RWPE2 (cell line): ENCODE results near the gene LCN2.

Experiments
- ATAC-seq: fragments of 200-7000 bp; cut with Tn5 transposase; 3 replicates; pipeline ENCODE4 v1.9.1; 2021; ENCODE audit warnings: low read depth
- DNase-seq: peaks from one replicate; pipeline ENCODE4 v3.0.0-alpha.2; 2020; ENCODE audit warnings: low spot score
- H3K27ac ChIP-seq: fragments of 450-650 bp; 2 replicates; pipeline ENCODE4 v1.5.1; 2017; ENCODE audit warnings: mild to moderate bottlenecking; ENCODE audit not compliant: poor library complexity, severe bottlenecking
- H3K27me3 ChIP-seq: fragments of 250-450 bp; sonication (Bioruptor Pico); 2 replicates; pipeline ENCODE4 v1.5.1; 2021; ENCODE audit warnings: mild to moderate bottlenecking, moderate library complexity; ENCODE audit not compliant: insufficient read depth, poor library complexity, severe bottlenecking
- H3K36me3 ChIP-seq: fragments of 250-450 bp; sonication (Bioruptor Pico); 2 replicates; pipeline ENCODE4 v1.5.1; 2020; ENCODE audit warnings: low read depth, mild to moderate bottlenecking, moderate library complexity
- H3K4me1 ChIP-seq: fragments of 250-450 bp; sonication (Bioruptor Pico); 2 replicates; pipeline ENCODE4 v1.5.1; 2021; ENCODE audit warnings: mild to moderate bottlenecking, moderate library complexity; ENCODE audit not compliant: insufficient read depth, poor library complexity, severe bottlenecking
- H3K4me3 ChIP-seq: fragments of 250-450 bp; sonication (Bioruptor Pico); 2 replicates; pipeline ENCODE4 v1.5.1; 2021; ENCODE audit warnings: mild to moderate bottlenecking, moderate library complexity; ENCODE audit not compliant: severe bottlenecking
- H3K9me3 ChIP-seq: fragments of 250-450 bp; sonication (Bioruptor Pico); 2 replicates; pipeline ENCODE4 v1.5.1; 2021; ENCODE audit warnings: mild to moderate bottlenecking, moderate library complexity; ENCODE audit not compliant: severe bottlenecking
- TF ChIP-seq, protein P1 (sequence below): fragments of 450-650 bp; IDR thresholded peaks from one replicate; pipeline ENCODE4 v1.5.1; 2017; ENCODE audit warnings: mild to moderate bottlenecking, moderate library complexity; ENCODE audit not compliant: poor library complexity, severe bottlenecking

The LCN2 gene

DNA sequence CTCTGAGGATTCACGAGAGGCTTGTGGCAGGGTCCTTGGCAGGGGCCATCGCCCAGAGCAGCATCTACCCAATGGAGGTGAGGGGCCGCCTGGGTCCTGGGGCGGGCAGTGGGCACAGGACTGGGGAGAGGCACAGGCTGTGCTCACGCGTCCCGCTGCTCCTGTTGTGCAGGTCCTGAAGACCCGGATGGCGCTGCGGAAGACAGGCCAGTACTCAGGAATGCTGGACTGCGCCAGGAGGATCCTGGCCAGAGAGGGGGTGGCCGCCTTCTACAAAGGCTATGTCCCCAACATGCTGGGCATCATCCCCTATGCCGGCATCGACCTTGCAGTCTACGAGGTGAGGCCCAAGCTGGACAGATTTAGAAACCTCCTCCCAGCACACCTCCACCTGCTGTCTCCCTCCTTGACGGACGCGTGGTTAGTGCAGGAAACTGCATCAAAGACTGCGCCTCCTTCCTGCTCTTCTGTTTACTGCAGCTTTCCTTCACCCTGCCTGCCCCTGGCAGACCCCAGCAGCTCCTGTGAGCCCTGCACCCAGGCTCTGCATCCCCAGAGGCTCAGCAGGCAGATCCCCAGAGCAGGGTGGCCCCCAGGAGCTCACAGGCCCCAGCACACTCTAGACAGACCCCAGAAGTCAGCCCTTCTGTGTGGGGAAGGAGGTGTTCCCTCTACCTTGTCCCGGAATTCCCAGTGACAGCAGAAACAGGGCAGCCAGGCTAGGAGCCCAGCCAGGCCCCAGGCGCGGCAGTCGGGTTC, 42.9 kb upstream of the LCN2 start:
- ATAC-seq, result no peak
- H3K4me1 ChIP-seq, result no peaks in the 10 kb centered on the region

DNA sequence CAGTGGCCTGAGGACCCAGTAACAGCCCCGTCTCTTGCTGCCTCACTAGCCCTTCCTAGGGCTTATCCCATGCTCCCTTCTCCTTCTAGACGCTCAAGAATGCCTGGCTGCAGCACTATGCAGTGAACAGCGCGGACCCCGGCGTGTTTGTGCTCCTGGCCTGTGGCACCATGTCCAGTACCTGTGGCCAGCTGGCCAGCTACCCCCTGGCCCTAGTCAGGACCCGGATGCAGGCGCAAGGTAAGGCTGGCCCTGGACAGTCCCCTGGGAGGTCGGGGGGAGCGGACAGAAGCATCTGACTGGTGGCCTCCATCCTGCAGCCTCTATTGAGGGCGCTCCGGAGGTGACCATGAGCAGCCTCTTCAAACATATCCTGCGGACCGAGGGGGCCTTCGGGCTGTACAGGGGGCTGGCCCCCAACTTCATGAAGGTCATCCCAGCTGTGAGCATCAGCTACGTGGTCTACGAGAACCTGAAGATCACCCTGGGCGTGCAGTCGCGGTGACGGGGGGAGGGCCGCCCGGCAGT, 42.2 kb upstream of the LCN2 start:
- H3K27ac ChIP-seq, result no peak overlapping the region
- DNase-seq, result no peak
- TF ChIP-seq, protein P1, sequence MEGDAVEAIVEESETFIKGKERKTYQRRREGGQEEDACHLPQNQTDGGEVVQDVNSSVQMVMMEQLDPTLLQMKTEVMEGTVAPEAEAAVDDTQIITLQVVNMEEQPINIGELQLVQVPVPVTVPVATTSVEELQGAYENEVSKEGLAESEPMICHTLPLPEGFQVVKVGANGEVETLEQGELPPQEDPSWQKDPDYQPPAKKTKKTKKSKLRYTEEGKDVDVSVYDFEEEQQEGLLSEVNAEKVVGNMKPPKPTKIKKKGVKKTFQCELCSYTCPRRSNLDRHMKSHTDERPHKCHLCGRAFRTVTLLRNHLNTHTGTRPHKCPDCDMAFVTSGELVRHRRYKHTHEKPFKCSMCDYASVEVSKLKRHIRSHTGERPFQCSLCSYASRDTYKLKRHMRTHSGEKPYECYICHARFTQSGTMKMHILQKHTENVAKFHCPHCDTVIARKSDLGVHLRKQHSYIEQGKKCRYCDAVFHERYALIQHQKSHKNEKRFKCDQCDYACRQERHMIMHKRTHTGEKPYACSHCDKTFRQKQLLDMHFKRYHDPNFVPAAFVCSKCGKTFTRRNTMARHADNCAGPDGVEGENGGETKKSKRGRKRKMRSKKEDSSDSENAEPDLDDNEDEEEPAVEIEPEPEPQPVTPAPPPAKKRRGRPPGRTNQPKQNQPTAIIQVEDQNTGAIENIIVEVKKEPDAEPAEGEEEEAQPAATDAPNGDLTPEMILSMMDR, result no peak
- H3K27me3 ChIP-seq, result no peaks in the 10 kb centered on the region
- H3K4me1 ChIP-seq, result no peaks in the 10 kb centered on the region
- no peak overlapping the region for H3K4me3 ChIP-seq
- no peak for ATAC-seq
- H3K9me3 ChIP-seq, result no peaks in the 10 kb centered on the region
- peaks cover 48% of the 10 kb centered on the region for H3K36me3 ChIP-seq

More for the DNA sequence above, 42.9 kb upstream of the LCN2 start:
- H3K36me3 ChIP-seq, result peaks cover 49% of the 10 kb centered on the region
- no peaks in the 10 kb centered on the region for H3K27me3 ChIP-seq
- no peaks in the 10 kb centered on the region for H3K9me3 ChIP-seq
- no peak overlapping the region for H3K27ac ChIP-seq
- TF ChIP-seq, protein P1, result no peak
- H3K4me3 ChIP-seq, result no peak overlapping the region
- DNase-seq, result no peak

- Histone ChIP-seq H3K27me3 (no peaks in the 10 kb centered on the region), H3K9me3 (no peaks in the 10 kb centered on the region), H3K36me3 (peaks cover 45% of the 10 kb centered on the region), H3K27ac (no peak overlapping the region), H3K4me3 (no peak overlapping the region), H3K4me1 (no peaks in the 10 kb centered on the region)
- no peak for ATAC-seq
- TF ChIP-seq, protein P1, result no peak
- DNase-seq, result no peak
Measured at GRCh38 chr9:128107468-128108268, 41.6 kb upstream of the LCN2 start.

DNA sequence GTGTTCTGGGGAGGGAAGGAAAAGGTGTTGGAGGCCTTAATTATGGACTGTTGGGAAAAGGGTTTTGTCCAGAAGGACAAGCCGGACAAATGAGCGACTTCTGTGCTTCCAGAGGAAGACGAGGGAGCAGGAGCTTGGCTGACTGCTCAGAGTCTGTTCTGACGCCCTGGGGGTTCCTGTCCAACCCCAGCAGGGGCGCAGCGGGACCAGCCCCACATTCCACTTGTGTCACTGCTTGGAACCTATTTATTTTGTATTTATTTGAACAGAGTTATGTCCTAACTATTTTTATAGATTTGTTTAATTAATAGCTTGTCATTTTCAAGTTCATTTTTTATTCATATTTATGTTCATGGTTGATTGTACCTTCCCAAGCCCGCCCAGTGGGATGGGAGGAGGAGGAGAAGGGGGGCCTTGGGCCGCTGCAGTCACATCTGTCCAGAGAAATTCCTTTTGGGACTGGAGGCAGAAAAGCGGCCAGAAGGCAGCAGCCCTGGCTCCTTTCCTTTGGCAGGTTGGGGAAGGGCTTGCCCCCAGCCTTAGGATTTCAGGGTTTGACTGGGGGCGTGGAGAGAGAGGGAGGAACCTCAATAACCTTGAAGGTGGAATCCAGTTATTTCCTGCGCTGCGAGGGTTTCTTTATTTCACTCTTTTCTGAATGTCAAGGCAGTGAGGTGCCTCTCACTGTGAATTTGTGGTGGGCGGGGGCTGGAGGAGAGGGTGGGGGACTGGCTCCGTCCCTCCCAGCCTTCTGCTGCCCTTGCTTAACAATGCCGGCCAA, 40.8 kb upstream of the LCN2 start:
- no peaks in the 10 kb centered on the region for H3K27me3 ChIP-seq
- no peak for DNase-seq
- no peak overlapping the region for H3K4me3 ChIP-seq
- ATAC-seq, result no peak
- TF ChIP-seq, protein P1, result no peak
- no peaks in the 10 kb centered on the region for H3K4me1 ChIP-seq
- H3K36me3 ChIP-seq, result peaks cover 38% of the 10 kb centered on the region
- no peaks in the 10 kb centered on the region for H3K9me3 ChIP-seq
- no peak overlapping the region for H3K27ac ChIP-seq
